SU-DHL-6 (cell line): ENCODE data around the gene OR4K2.

Experiments used
- EZH2phosphoT487 ChIP-seq: fragments of 200-600 bp; sonication (generic), shearing (Covaris generic); conservative IDR thresholded peaks from 2 replicates; pipeline ENCODE4 v1.6.1; 2018; ENCODE audit warnings: mild to moderate bottlenecking, antibody characterized with exemption, low read length, moderate library complexity, mixed read lengths
- TF ChIP-seq, protein P1 (sequence below): fragments of 200-600 bp; sonication (generic); IDR thresholded peaks from one replicate; pipeline ENCODE4 v1.5.1; 2017; ENCODE audit warnings: antibody characterized with exemption, mild to moderate bottlenecking, low read length, moderate library complexity; ENCODE audit not compliant: insufficient read depth, poor library complexity, severe bottlenecking

DNA sequence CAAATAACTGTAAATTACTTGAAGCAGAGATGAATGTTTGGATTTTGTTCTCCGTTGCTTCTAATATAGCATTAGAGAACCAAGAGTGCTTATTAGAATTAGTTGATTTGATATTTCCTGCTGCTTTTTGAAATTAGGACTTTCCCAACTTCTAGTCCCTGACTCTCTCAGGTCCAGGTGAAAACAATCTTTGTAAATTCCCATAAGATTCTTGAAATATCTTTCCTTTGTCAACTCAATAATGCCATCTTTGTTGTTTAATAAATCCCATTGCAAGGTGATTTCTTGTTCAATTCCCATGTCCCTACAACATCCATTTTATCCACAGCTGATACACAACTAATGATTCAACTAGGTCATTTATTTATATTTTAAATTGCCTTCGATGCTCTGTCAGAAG lies at the start of gene OR4K2:
- TF ChIP-seq, protein P1, sequence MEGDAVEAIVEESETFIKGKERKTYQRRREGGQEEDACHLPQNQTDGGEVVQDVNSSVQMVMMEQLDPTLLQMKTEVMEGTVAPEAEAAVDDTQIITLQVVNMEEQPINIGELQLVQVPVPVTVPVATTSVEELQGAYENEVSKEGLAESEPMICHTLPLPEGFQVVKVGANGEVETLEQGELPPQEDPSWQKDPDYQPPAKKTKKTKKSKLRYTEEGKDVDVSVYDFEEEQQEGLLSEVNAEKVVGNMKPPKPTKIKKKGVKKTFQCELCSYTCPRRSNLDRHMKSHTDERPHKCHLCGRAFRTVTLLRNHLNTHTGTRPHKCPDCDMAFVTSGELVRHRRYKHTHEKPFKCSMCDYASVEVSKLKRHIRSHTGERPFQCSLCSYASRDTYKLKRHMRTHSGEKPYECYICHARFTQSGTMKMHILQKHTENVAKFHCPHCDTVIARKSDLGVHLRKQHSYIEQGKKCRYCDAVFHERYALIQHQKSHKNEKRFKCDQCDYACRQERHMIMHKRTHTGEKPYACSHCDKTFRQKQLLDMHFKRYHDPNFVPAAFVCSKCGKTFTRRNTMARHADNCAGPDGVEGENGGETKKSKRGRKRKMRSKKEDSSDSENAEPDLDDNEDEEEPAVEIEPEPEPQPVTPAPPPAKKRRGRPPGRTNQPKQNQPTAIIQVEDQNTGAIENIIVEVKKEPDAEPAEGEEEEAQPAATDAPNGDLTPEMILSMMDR, result no peak
- TF ChIP-seq EZH2phosphoT487, result no peak
